OCI-LY3 (cell line): Measurements from ENCODE around the gene MYH9.

Source experiments
- H2AFZ ChIP-seq: fragments of 200-600, 300-600 bp; shearing (Covaris generic); 2 replicates; pipeline ENCODE4 v1.6.0; 2014; ENCODE audit warnings: antibody characterized with exemption, low read depth, low read length
- H3K27ac ChIP-seq: fragments of 200-600, 300-600 bp; sonication (generic); 2 replicates; pipeline ENCODE4 v1.5.1; 2014; ENCODE audit warnings: mild to moderate bottlenecking, low read length, moderate library complexity, mixed read lengths
- H3K27me3 ChIP-seq: fragments of 200-600, 300-600 bp; sonication (generic); 2 replicates; pipeline ENCODE4 v1.6.1; 2014; ENCODE audit warnings: low read depth, low read length, mixed read lengths
- H3K36me3 ChIP-seq: fragments of 200-600, 300-600 bp; sonication (generic); replicated peaks from 2 replicates; pipeline ENCODE3; 2014; ENCODE audit warnings: low read depth, low read length, mixed read lengths
- H3K4me1 ChIP-seq: fragments of 300-600, 200-600 bp; sonication (generic); 2 replicates; pipeline ENCODE4 v1.6.1; 2014; ENCODE audit warnings: low read length, mixed read lengths
- H3K4me2 ChIP-seq: fragments of 200-600, 300-600 bp; sonication (generic); 2 replicates; pipeline ENCODE4 v1.6.1; 2014; ENCODE audit warnings: low read length, mixed read lengths
- H3K4me3 ChIP-seq: fragments of 300-600, 200-600 bp; sonication (generic); 2 replicates; pipeline ENCODE4 v1.5.1; 2014; ENCODE audit warnings: antibody characterized with exemption, mild to moderate bottlenecking, low read length, moderate library complexity
- H3K79me2 ChIP-seq: fragments of 300-600, 200-600 bp; shearing (Covaris generic); 2 replicates; pipeline ENCODE4 v1.6.1; 2014; ENCODE audit warnings: mild to moderate bottlenecking, low read length, mixed read lengths
- H3K9ac ChIP-seq: fragments of 300-600, 200-600 bp; shearing (Covaris generic); 2 replicates; pipeline ENCODE4 v1.6.0; 2014; ENCODE audit warnings: mild to moderate bottlenecking, low read length, moderate library complexity
- H3K9me3 ChIP-seq: fragments of 200-600, 300-600 bp; shearing (Covaris generic); 2 replicates; pipeline ENCODE4 v1.6.1; 2014; ENCODE audit warnings: low read length, mixed read lengths; ENCODE audit not compliant: insufficient read depth
- H4K20me1 ChIP-seq: fragments of 200-600, 300-600 bp; sonication (generic); 2 replicates; pipeline ENCODE4 v1.6.1; 2016; ENCODE audit warnings: low read length, mixed read lengths; ENCODE audit not compliant: insufficient read depth
- CTCF ChIP-seq: fragments of 200-600, 300-600 bp; sonication (generic); IDR thresholded peaks from 2 replicates; pipeline ENCODE4 v1.5.1; 2014; ENCODE audit warnings: antibody characterized with exemption, low read length, low read depth
- EZH2phosphoT487 ChIP-seq: fragments of 200-600 bp; shearing (Covaris generic); IDR thresholded peaks from 2 replicates; pipeline ENCODE4 v1.6.1; 2018; ENCODE audit warnings: antibody characterized with exemption, mixed run types, low read depth

The MYH9 gene

GRCh38 chr22:36405671-36406538 is 18.1 kb upstream of the MYH9 start:
- Histone ChIP-seq H3K79me2 (no peaks in the 10 kb centered on the region), H2AFZ (peak overlapping the region; percentile 87), H3K4me2 (peak overlapping the region; percentile 21), H3K36me3 (no peaks in the 10 kb centered on the region), H3K4me3 (no peak overlapping the region), H3K9ac (no peak overlapping the region; the same call in 1 of the 2 replicates), H3K27ac (peak overlapping the region; percentile 18; the same call in 1 of the 2 replicates), H3K9me3 (no peaks in the 10 kb centered on the region), H3K27me3 (no peaks in the 10 kb centered on the region), H3K4me1 (peaks cover 14% of the 10 kb centered on the region), H4K20me1 (no peaks in the 10 kb centered on the region)
- TF ChIP-seq EZH2phosphoT487 (no peak), CTCF (peak; percentile 32)

GRCh38 chr22:36405221-36405661 is 17.5 kb upstream of the MYH9 start:
- Histone ChIP-seq H3K9ac (no peak overlapping the region; the same call in 1 of the 2 replicates), H3K27ac (peak overlapping the region; percentile 18; the same call in 1 of the 2 replicates), H4K20me1 (no peaks in the 10 kb centered on the region), H3K36me3 (no peaks in the 10 kb centered on the region), H3K4me3 (no peak overlapping the region), H2AFZ (peak overlapping the region; percentile 87), H3K79me2 (no peaks in the 10 kb centered on the region), H3K4me1 (peaks cover 14% of the 10 kb centered on the region), H3K4me2 (peak overlapping the region; percentile 21), H3K27me3 (no peaks in the 10 kb centered on the region), H3K9me3 (no peaks in the 10 kb centered on the region)
- TF ChIP-seq EZH2phosphoT487, result no peak
- no peak for TF ChIP-seq CTCF

GRCh38 chr22:36404446-36404845 is 16.7 kb upstream of the MYH9 start:
- Histone ChIP-seq H3K4me1 (peaks cover 14% of the 10 kb centered on the region), H3K79me2 (no peaks in the 10 kb centered on the region), H3K36me3 (no peaks in the 10 kb centered on the region), H3K9ac (no peak overlapping the region), H3K27ac (no peak overlapping the region), H3K27me3 (no peaks in the 10 kb centered on the region), H3K4me2 (no peak overlapping the region), H3K4me3 (no peak overlapping the region), H2AFZ (no peak overlapping the region), H4K20me1 (no peaks in the 10 kb centered on the region), H3K9me3 (no peaks in the 10 kb centered on the region)
- TF ChIP-seq EZH2phosphoT487, result no peak
- TF ChIP-seq CTCF, result no peak

- no peaks in the 10 kb centered on the region for H3K9me3 ChIP-seq
- H3K4me2 ChIP-seq, result no peak overlapping the region
- no peak overlapping the region for H2AFZ ChIP-seq
- no peaks in the 10 kb centered on the region for H3K27me3 ChIP-seq
- H3K9ac ChIP-seq, result no peak overlapping the region
- no peaks in the 10 kb centered on the region for H3K36me3 ChIP-seq
- no peak overlapping the region for H3K4me3 ChIP-seq
- TF ChIP-seq CTCF (no peak), EZH2phosphoT487 (no peak)
- H3K27ac ChIP-seq, result no peak overlapping the region
- no peaks in the 10 kb centered on the region for H3K79me2 ChIP-seq
- no peaks in the 10 kb centered on the region for H3K4me1 ChIP-seq
- H4K20me1 ChIP-seq, result no peaks in the 10 kb centered on the region
Observed at GRCh38 chr22:36399472-36399778, 11.7 kb upstream of the MYH9 start.
